Activated T-cell treated with anti-CD3 and anti-CD28 coated beads for 48 hours (primary cell): ENCODE measurements around the gene PLCL2.
"Not testable (repeated sequence)": the region's sequence is repeated elsewhere in the genome, so short reads cannot be mapped to it uniquely, and the experiment has no call there.

ENCODE experiments used
- DNase-seq: peaks from one replicate; pipeline ENCODE4 v3.0.0-alpha.2; 2020; ENCODE audit warnings: low read depth

PLCL2 gene

GRCh38 chr3:16917980-16918682 is 33.4 kb downstream of the PLCL2 start:
- DNase-seq: no peak

GRCh38 chr3:16918683-16919025 is 33.9 kb downstream of the PLCL2 start:
- no peak for DNase-seq

GRCh38 chr3:16923112-16923511 is 38.4 kb downstream of the PLCL2 start:
- DNase-seq: no peak

GRCh38 chr3:16927485-16927884 is 42.7 kb downstream of the PLCL2 start:
- no peak for DNase-seq

- DNase-seq: no peak
These were observed 43.8 kb downstream of the PLCL2 start for GRCh38 chr3:16928386-16929132.

GRCh38 chr3:16929311-16929710 is 44.6 kb downstream of the PLCL2 start:
- no peak for DNase-seq

GRCh38 chr3:16932877-16933276 is 48.1 kb downstream of the PLCL2 start:
- DNase-seq: no peak

- no peak for DNase-seq
These were observed 51.0 kb downstream of the PLCL2 start for GRCh38 chr3:16935781-16936180.

GRCh38 chr3:16936233-16936632 is 51.5 kb downstream of the PLCL2 start:
- DNase-seq: no peak

- no peak for DNase-seq
These were observed 52.0 kb downstream of the PLCL2 start for GRCh38 chr3:16936676-16937230.

GRCh38 chr3:16937326-16937845 is 52.6 kb downstream of the PLCL2 start:
- no peak for DNase-seq

- DNase-seq: no peak
These were observed 56.3 kb downstream of the PLCL2 start for GRCh38 chr3:16940769-16941700.

- DNase-seq: no peak
These were observed 58.2 kb downstream of the PLCL2 start for GRCh38 chr3:16942955-16943354.

GRCh38 chr3:16943857-16944256 is 59.1 kb downstream of the PLCL2 start:
- DNase-seq: no peak

- DNase-seq: no peak
These were observed 59.6 kb downstream of the PLCL2 start for GRCh38 chr3:16944356-16944755.

- DNase-seq: no peak
These were observed 60.6 kb downstream of the PLCL2 start for GRCh38 chr3:16945330-16945729.

- no peak for DNase-seq
These were observed 65.5 kb downstream of the PLCL2 start for GRCh38 chr3:16950282-16950681.

GRCh38 chr3:16950845-16951244 is 66.1 kb downstream of the PLCL2 start:
- DNase-seq: no peak

GRCh38 chr3:16957852-16958251 is 73.1 kb downstream of the PLCL2 start:
- not testable (repeated sequence) for DNase-seq

- DNase-seq: no peak
These were observed 75.4 kb downstream of the PLCL2 start for GRCh38 chr3:16960125-16960524.

GRCh38 chr3:16961621-16962205 is 77.0 kb downstream of the PLCL2 start:
- no peak for DNase-seq

GRCh38 chr3:16975083-16975482 is 90.3 kb downstream of the PLCL2 start:
- no peak for DNase-seq
